Measurements from ENCODE around the gene ZNF778.

DNA sequence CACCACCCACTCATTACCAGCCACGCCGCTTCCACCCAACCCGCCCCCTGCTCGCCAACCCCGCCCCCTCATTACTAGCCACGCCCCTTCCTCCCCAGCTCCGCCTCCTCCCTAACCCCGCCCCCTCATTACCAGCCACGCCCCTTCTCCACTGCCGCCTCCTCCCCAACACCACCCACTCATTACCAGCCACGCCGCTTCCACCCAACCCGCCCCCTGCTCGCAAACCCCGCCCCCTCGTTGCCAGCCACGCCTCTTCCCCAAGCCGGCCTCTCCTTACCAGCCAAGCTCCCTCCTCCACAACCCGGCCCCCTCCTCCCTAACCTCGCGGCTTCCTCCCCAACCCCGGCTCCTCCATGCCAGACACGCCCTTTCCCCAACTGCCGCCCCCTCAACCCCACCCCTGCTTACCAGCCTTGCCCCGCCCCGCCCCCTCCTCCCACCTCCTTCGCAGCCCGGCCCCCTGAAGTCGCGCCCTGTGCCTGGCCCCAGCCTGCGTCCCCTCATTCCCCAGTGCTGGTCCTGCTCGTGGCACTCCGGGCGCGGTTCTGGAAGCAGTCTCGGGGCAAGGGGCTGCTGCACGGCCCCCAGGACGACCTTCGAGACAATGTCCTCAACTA is 24.4 kb upstream of the ZNF778 start:
- no peak for TF ChIP-seq EZH2 (IDR thresholded peaks at IDR 0.05)
- TF ChIP-seq POLR2AphosphoS5 (IDR thresholded peaks at IDR 0.05; ENCODE audit: borderline replicate concordance, low read depth, low read length), result no peak
